ENCODE results near the gene APOBEC2.

The APOBEC2 gene

DNA sequence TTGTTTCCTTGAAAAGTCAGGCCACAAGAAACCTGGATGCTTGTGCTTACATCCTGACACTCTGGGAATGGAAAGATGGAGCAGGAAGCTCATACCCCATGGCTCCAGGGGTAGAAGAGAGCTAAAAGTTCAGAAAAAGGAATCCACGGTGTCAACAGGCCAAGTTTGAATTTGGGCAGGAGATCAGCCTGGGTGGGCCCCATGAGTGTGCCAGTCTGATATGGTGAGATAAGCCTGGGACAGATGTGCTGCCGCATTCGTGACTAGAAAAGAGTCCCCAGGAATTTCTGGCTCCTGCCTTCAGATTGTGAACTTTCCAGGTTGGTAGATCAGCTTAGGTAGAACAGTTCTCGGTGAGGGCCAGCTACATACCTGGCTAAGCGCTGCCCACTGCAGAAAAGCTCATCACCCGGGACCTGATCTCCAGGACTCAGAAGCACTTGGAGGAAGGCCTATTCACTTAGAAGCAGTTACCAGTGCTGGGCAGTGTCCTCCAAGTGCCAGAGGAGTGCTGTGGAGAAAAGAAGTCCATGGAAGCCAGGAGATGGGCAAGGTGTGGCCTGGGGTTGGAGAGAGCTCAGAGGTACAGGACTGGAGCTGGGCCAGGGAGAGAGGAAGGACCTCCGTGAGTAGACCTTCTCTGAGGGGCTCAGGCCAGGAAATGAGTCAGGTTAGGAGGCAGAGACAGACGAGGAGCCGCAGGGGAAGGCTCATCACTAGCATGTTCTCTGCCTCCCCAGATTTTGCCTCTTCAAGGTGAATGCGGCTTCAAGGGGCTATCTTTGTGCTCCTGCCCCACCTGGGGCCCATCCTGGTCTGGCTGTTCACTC lies 10.6 kb upstream of the APOBEC2 start, which contains the start of gene TSPO2:
Gene TSPO2, plus strand, starts transcription at position 242 of the 830 bp plus-strand sequence. Its CDS starts 519 bp downstream, at position 761.
- Histone ChIP-seq H3F3A (ENCODE audit: low read depth) (no peaks in the 10 kb centered on the region), H3K9me2 (replicated peaks; ENCODE audit: low read depth, low read length) (no peaks in the 10 kb centered on the region), H3K4me1 (ENCODE audit: insufficient read depth, low read length, poor library complexity, severe bottlenecking) (peaks cover 10% of the 10 kb centered on the region), H3K4me2 (ENCODE audit: low read depth, low read length, poor library complexity, severe bottlenecking) (no peak within 1 kb of the TSS), H4K20me1 (ENCODE audit: insufficient read depth, low read length, poor library complexity, severe bottlenecking) (no peaks in the 10 kb centered on the region), H2AFZ (ENCODE audit: low read length) (no peak within 1 kb of the TSS), H3K9me3 (ENCODE audit: insufficient read depth, low read depth, low read length) (no peaks in the 10 kb centered on the region), H3K9ac (ENCODE audit: low read depth, low read length, poor library complexity, severe bottlenecking) (no peak within 1 kb of the TSS), H3K27me3 (ENCODE audit: insufficient read depth, low read length, poor library complexity, severe bottlenecking) (no peaks in the 10 kb centered on the region), H3K4me3 (ENCODE audit: low read length, poor library complexity, severe bottlenecking) (no peak within 1 kb of the TSS), H3K36me3 (ENCODE audit: insufficient read depth, low read length) (no peaks in the 10 kb centered on the region), H3K79me2 (ENCODE audit: insufficient read depth, low read length) (no peaks in the 10 kb centered on the region)
- no peak for TF ChIP-seq EZH2phosphoT487 (IDR thresholded peaks at IDR 0.05; ENCODE audit: borderline replicate concordance)
- TF ChIP-seq, protein P1, sequence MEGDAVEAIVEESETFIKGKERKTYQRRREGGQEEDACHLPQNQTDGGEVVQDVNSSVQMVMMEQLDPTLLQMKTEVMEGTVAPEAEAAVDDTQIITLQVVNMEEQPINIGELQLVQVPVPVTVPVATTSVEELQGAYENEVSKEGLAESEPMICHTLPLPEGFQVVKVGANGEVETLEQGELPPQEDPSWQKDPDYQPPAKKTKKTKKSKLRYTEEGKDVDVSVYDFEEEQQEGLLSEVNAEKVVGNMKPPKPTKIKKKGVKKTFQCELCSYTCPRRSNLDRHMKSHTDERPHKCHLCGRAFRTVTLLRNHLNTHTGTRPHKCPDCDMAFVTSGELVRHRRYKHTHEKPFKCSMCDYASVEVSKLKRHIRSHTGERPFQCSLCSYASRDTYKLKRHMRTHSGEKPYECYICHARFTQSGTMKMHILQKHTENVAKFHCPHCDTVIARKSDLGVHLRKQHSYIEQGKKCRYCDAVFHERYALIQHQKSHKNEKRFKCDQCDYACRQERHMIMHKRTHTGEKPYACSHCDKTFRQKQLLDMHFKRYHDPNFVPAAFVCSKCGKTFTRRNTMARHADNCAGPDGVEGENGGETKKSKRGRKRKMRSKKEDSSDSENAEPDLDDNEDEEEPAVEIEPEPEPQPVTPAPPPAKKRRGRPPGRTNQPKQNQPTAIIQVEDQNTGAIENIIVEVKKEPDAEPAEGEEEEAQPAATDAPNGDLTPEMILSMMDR (conservative IDR thresholded peaks at IDR 0.05; ENCODE audit: low read length) = no peak

DNA sequence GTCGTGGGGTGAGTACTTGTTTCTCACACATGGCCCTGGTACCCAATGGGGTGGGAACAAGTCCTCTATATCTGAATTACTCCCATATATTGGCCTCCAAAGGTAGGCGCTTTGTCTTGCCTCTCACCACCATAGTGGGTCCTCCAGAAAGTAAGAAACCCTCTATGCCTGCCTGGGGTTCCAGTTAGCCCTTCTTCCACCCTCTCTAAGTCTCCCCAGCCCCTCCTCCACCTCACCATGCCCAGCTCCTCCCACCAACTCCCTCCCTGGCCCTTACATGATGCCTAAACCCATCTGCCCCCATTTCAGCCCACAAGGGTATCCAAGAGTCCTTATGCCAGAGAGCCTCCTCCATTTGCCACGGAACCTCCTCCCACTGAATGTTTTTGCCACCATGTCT lies 9.9 kb upstream of the APOBEC2 start:
- H3K79me2 ChIP-seq (ENCODE audit: insufficient read depth, low read length) = no peaks in the 10 kb centered on the region

GRCh38 chr6:41045664-41046063 lies 7.3 kb upstream of the APOBEC2 start:
- H2AFZ ChIP-seq (ENCODE audit: low read length) = no peak overlapping the region
- no peaks in the 10 kb centered on the region for H3K9me2 ChIP-seq (replicated peaks; ENCODE audit: low read depth, low read length)
- no peaks in the 10 kb centered on the region for H3F3A ChIP-seq (ENCODE audit: low read depth)
- no peaks in the 10 kb centered on the region for H3K9me3 ChIP-seq (ENCODE audit: insufficient read depth, low read depth, low read length)
- no peaks in the 10 kb centered on the region for H3K79me2 ChIP-seq (ENCODE audit: insufficient read depth, low read length)
- H4K20me1 ChIP-seq (ENCODE audit: insufficient read depth, low read length, poor library complexity, severe bottlenecking) = no peaks in the 10 kb centered on the region
- H3K4me2 ChIP-seq (ENCODE audit: low read depth, low read length, poor library complexity, severe bottlenecking) = no peak overlapping the region
- TF ChIP-seq, protein P1 (conservative IDR thresholded peaks at IDR 0.05; ENCODE audit: low read length) = no peak
- no peak for TF ChIP-seq EZH2phosphoT487 (IDR thresholded peaks at IDR 0.05; ENCODE audit: borderline replicate concordance)
- H3K4me3 ChIP-seq (ENCODE audit: low read length, poor library complexity, severe bottlenecking) = no peak overlapping the region
- H3K36me3 ChIP-seq (ENCODE audit: insufficient read depth, low read length) = no peaks in the 10 kb centered on the region
- no peak overlapping the region for H3K9ac ChIP-seq (ENCODE audit: low read depth, low read length, poor library complexity, severe bottlenecking)
- no peaks in the 10 kb centered on the region for H3K27me3 ChIP-seq (ENCODE audit: insufficient read depth, low read length, poor library complexity, severe bottlenecking)
- H3K4me1 ChIP-seq (ENCODE audit: insufficient read depth, low read length, poor library complexity, severe bottlenecking) = peaks cover 4% of the 10 kb centered on the region

More for the DNA sequence above, 9.9 kb upstream of the APOBEC2 start:
- H3K4me3 ChIP-seq (ENCODE audit: low read length, poor library complexity, severe bottlenecking) = no peak overlapping the region
- H4K20me1 ChIP-seq (ENCODE audit: insufficient read depth, low read length, poor library complexity, severe bottlenecking) = no peaks in the 10 kb centered on the region
- H3K9me2 ChIP-seq (replicated peaks; ENCODE audit: low read depth, low read length) = no peaks in the 10 kb centered on the region
- H3K9ac ChIP-seq (ENCODE audit: low read depth, low read length, poor library complexity, severe bottlenecking) = no peak overlapping the region
- peaks cover 10% of the 10 kb centered on the region for H3K4me1 ChIP-seq (ENCODE audit: insufficient read depth, low read length, poor library complexity, severe bottlenecking)
- no peaks in the 10 kb centered on the region for H3K36me3 ChIP-seq (ENCODE audit: insufficient read depth, low read length)
- no peaks in the 10 kb centered on the region for H3K9me3 ChIP-seq (ENCODE audit: insufficient read depth, low read depth, low read length)
- H2AFZ ChIP-seq (ENCODE audit: low read length) = no peak overlapping the region
- no peak overlapping the region for H3K4me2 ChIP-seq (ENCODE audit: low read depth, low read length, poor library complexity, severe bottlenecking)
- TF ChIP-seq EZH2phosphoT487 (IDR thresholded peaks at IDR 0.05; ENCODE audit: borderline replicate concordance) = no peak
- TF ChIP-seq, protein P1 (conservative IDR thresholded peaks at IDR 0.05; ENCODE audit: low read length) = no peak
- H3F3A ChIP-seq (ENCODE audit: low read depth) = no peaks in the 10 kb centered on the region
- H3K27me3 ChIP-seq (ENCODE audit: insufficient read depth, low read length, poor library complexity, severe bottlenecking) = no peaks in the 10 kb centered on the region

Measured in Loucy (cell line).